GM12878 (cell line): ENCODE measurements around the gene MYL3. TPM values are rescaled to one million over a fixed set of nuclear protein-coding genes. Genes with fewer than 3 reads are reported as not detected.

Experiments used
- EZH2 ChIP-seq: IDR thresholded peaks from 2 replicates; pipeline ENCODE4 v1.6.1; 2012; ENCODE audit warnings: low read depth, mild to moderate bottlenecking, control low read depth, inconsistent platforms, low read length, borderline replicate concordance; ENCODE audit not compliant: control insufficient read depth
- FOXK2 ChIP-seq: fragments of 450-650 bp; IDR thresholded peaks from 2 replicates; pipeline ENCODE4 v1.6.1; 2017; ENCODE audit warnings: mild to moderate bottlenecking, moderate library complexity
- IKZF2 ChIP-seq, 2 experiments: fragments of 450-650 bp; IDR thresholded peaks; 2 replicates each; pipeline ENCODE4 v1.6.1; 2017; ENCODE audit warnings: mild to moderate bottlenecking in 2 of 2, moderate library complexity in 2 of 2
- KAT2A ChIP-seq: conservative IDR thresholded peaks from 2 replicates; pipeline ENCODE4 v1.6.1; 2011; ENCODE audit warnings: low read depth, low read length; ENCODE audit not compliant: control insufficient read depth
- NFXL1 ChIP-seq: fragments of 450-650 bp; IDR thresholded peaks from 2 replicates; pipeline ENCODE4 v1.6.1; 2017; ENCODE audit warnings: antibody characterized with exemption, mild to moderate bottlenecking, borderline replicate concordance
- PAX8 ChIP-seq: fragments of 450-650 bp; IDR thresholded peaks from 2 replicates; pipeline ENCODE4 v1.6.1; 2017; ENCODE audit warnings: mild to moderate bottlenecking, moderate library complexity
- ZNF207 ChIP-seq: fragments of 450-650 bp; IDR thresholded peaks from 2 replicates; pipeline ENCODE4 v1.6.1; 2014; ENCODE audit warnings: antibody characterized with exemption, mild to moderate bottlenecking, borderline replicate concordance
- polyA plus RNA-seq, 11 experiments: library from polyadenylated mRNA; depleted of rRNA in 4 of 11; unstranded in 6 of 11; stranded (reverse) in 5 of 11; fragments of >200 nt; fragmentation: Nextera tagmentation in 4 of 11; fragmentation: Illumina TruSeq in 1 of 11; extraction: Ambion mirVana in 4 of 11; extraction: Trizol in 1 of 11; gene quantifications; 1 replicate in 1 of 11; 2 replicates in 10 of 11; pipeline versions ENCODE4 v1.2.1 to v1.2.3, GENCODE V29; 2011 to 2016; ENCODE audit warnings: inconsistent platforms in 2 of 11, missing spikeins in 2 of 11, low read depth in 1 of 11
- total RNA-seq, 4 experiments: library from RNA; depleted of rRNA in 3 of 4; stranded (reverse); fragments of >200 nt in 3 of 4; fragmentation: Illumina TruSeq in 1 of 4; extraction: Trizol in 1 of 4; gene quantifications; 2 replicates each; pipeline versions ENCODE4 v1.2.1 to v1.2.3, GENCODE V29; 2013 to 2021
- TF ChIP-seq, protein P1 (sequence below): fragments of 450-650 bp; IDR thresholded peaks from 2 replicates; pipeline ENCODE4 v1.6.1; 2018; ENCODE audit warnings: borderline replicate concordance, mild to moderate bottlenecking; ENCODE audit not compliant: partially characterized antibody
- TF ChIP-seq, protein P2 (sequence below): fragments of 450-650 bp; formaldehyde crosslinking; IDR thresholded peaks from 2 replicates; pipeline ENCODE4 v1.4.0; 2020; ENCODE audit warnings: mild to moderate bottlenecking, moderate library complexity
- TF ChIP-seq, protein P3 (sequence below): fragments of 450-650 bp; IDR thresholded peaks from 2 replicates; pipeline ENCODE4 v1.6.1; 2017; ENCODE audit warnings: mild to moderate bottlenecking, moderate library complexity
- TF ChIP-seq, protein P4 (sequence below): fragments of 450-650 bp; IDR thresholded peaks from 2 replicates; pipeline ENCODE4 v1.6.1; 2014; ENCODE audit warnings: mild to moderate bottlenecking

The MYL3 gene
- total and polyA plus RNA-seq, 10 of the 15 experiments (the other 5 are each of a cell fraction or from before 2014, with no cell fraction given), result 0.40 TPM; not detected in 9

DNA sequence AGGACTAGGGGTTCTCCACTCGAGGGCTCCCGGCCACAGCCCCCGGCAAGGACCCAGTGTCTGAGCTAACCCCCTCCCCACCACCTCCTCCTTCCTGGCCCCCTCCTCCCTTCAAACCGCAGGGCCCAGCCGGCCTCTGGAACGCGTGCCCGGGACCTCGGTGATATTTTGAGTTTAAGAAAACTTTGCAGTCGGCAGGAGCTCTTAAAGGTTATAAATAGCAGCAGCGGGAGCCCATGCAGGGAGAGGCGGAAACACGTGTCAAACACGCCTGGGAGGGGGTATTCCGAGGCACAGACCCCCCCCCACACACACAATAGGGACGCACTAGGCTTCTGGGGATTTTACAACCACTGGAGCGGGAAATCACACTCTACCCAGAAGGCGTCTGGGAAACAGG is 11.2 kb upstream of the MYL3 start (continued):
- TF ChIP-seq, protein P1, sequence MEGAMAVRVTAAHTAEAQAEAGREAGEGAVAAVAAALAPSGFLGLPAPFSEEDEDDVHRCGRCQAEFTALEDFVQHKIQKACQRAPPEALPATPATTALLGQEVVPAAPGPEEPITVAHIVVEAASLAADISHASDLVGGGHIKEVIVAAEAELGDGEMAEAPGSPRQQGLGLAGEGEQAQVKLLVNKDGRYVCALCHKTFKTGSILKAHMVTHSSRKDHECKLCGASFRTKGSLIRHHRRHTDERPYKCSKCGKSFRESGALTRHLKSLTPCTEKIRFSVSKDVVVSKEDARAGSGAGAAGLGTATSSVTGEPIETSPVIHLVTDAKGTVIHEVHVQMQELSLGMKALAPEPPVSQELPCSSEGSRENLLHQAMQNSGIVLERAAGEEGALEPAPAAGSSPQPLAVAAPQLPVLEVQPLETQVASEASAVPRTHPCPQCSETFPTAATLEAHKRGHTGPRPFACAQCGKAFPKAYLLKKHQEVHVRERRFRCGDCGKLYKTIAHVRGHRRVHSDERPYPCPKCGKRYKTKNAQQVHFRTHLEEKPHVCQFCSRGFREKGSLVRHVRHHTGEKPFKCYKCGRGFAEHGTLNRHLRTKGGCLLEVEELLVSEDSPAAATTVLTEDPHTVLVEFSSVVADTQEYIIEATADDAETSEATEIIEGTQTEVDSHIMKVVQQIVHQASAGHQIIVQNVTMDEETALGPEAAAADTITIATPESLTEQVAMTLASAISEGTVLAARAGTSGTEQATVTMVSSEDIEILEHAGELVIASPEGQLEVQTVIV, result no peak
- TF ChIP-seq ZNF207, result no peak
- TF ChIP-seq, protein P2, sequence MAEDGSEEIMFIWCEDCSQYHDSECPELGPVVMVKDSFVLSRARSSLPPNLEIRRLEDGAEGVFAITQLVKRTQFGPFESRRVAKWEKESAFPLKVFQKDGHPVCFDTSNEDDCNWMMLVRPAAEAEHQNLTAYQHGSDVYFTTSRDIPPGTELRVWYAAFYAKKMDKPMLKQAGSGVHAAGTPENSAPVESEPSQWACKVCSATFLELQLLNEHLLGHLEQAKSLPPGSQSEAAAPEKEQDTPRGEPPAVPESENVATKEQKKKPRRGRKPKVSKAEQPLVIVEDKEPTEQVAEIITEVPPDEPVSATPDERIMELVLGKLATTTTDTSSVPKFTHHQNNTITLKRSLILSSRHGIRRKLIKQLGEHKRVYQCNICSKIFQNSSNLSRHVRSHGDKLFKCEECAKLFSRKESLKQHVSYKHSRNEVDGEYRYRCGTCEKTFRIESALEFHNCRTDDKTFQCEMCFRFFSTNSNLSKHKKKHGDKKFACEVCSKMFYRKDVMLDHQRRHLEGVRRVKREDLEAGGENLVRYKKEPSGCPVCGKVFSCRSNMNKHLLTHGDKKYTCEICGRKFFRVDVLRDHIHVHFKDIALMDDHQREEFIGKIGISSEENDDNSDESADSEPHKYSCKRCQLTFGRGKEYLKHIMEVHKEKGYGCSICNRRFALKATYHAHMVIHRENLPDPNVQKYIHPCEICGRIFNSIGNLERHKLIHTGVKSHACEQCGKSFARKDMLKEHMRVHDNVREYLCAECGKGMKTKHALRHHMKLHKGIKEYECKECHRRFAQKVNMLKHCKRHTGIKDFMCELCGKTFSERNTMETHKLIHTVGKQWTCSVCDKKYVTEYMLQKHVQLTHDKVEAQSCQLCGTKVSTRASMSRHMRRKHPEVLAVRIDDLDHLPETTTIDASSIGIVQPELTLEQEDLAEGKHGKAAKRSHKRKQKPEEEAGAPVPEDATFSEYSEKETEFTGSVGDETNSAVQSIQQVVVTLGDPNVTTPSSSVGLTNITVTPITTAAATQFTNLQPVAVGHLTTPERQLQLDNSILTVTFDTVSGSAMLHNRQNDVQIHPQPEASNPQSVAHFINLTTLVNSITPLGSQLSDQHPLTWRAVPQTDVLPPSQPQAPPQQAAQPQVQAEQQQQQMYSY (CRISPR knock-in tag), result no peak
- TF ChIP-seq, protein P3, sequence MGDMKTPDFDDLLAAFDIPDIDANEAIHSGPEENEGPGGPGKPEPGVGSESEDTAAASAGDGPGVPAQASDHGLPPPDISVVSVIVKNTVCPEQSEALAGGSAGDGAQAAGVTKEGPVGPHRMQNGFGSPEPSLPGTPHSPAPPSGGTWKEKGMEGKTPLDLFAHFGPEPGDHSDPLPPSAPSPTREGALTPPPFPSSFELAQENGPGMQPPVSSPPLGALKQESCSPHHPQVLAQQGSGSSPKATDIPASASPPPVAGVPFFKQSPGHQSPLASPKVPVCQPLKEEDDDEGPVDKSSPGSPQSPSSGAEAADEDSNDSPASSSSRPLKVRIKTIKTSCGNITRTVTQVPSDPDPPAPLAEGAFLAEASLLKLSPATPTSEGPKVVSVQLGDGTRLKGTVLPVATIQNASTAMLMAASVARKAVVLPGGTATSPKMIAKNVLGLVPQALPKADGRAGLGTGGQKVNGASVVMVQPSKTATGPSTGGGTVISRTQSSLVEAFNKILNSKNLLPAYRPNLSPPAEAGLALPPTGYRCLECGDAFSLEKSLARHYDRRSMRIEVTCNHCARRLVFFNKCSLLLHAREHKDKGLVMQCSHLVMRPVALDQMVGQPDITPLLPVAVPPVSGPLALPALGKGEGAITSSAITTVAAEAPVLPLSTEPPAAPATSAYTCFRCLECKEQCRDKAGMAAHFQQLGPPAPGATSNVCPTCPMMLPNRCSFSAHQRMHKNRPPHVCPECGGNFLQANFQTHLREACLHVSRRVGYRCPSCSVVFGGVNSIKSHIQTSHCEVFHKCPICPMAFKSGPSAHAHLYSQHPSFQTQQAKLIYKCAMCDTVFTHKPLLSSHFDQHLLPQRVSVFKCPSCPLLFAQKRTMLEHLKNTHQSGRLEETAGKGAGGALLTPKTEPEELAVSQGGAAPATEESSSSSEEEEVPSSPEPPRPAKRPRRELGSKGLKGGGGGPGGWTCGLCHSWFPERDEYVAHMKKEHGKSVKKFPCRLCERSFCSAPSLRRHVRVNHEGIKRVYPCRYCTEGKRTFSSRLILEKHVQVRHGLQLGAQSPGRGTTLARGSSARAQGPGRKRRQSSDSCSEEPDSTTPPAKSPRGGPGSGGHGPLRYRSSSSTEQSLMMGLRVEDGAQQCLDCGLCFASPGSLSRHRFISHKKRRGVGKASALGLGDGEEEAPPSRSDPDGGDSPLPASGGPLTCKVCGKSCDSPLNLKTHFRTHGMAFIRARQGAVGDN, result peak; percentile 88
- no peak for TF ChIP-seq KAT2A
- no peak for TF ChIP-seq FOXK2
- TF ChIP-seq, protein P4, sequence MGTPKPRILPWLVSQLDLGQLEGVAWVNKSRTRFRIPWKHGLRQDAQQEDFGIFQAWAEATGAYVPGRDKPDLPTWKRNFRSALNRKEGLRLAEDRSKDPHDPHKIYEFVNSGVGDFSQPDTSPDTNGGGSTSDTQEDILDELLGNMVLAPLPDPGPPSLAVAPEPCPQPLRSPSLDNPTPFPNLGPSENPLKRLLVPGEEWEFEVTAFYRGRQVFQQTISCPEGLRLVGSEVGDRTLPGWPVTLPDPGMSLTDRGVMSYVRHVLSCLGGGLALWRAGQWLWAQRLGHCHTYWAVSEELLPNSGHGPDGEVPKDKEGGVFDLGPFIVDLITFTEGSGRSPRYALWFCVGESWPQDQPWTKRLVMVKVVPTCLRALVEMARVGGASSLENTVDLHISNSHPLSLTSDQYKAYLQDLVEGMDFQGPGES, result no peak
- TF ChIP-seq IKZF2 (IDR thresholded peaks at IDR 0.05), result 0 out of 4 replicates have a peak, but pooled peaks have one; percentile 25 to 33
- no peak for TF ChIP-seq NFXL1
- TF ChIP-seq PAX8, result no peak
- TF ChIP-seq EZH2, result no peak
